Stimulated activated CD4-positive, alpha-beta T cell treated with anti-CD3 and anti-CD28 coated beads, Interleukin-1b, Interleukin-23, amount 100 ng/mL, for 4 hours (primary cell): ENCODE data around the gene NRARP.

Source experiments
- DNase-seq, 2 donors: peaks; one replicate each; pipeline ENCODE4 v3.0.0-alpha.2; 2020; ENCODE audit warnings: low read depth in 2 of 2

NRARP gene

GRCh38 chr9:137311171-137311985 is 9.3 kb upstream of the NRARP start:
- DNase-seq, result no peak

GRCh38 chr9:137310189-137311052 is 8.3 kb upstream of the NRARP start:
- DNase-seq, result no peak

- DNase-seq, result no peak
These were observed 7.5 kb upstream of the NRARP start for GRCh38 chr9:137309368-137310188.

- no peak for DNase-seq
These were observed 6.1 kb upstream of the NRARP start for GRCh38 chr9:137308057-137308619.

GRCh38 chr9:137307255-137308056 is 5.4 kb upstream of the NRARP start:
- no peak for DNase-seq

GRCh38 chr9:137306850-137307254 is 4.8 kb upstream of the NRARP start:
- DNase-seq, result no peak

GRCh38 chr9:137306066-137306849 is 4.2 kb upstream of the NRARP start:
- DNase-seq, result no peak

GRCh38 chr9:137305798-137306065 is 3.7 kb upstream of the NRARP start:
- no peak for DNase-seq

GRCh38 chr9:137305060-137305797 is 3.2 kb upstream of the NRARP start:
- DNase-seq, result peak; percentile 41 to 47

GRCh38 chr9:137304383-137305059 is 2.5 kb upstream of the NRARP start:
- no peak for DNase-seq

- no peak for DNase-seq
These were observed 1.9 kb upstream of the NRARP start for GRCh38 chr9:137303893-137304382.

- no peak for DNase-seq
These were observed 1.3 kb upstream of the NRARP start for GRCh38 chr9:137303151-137303892.

- DNase-seq, result no peak
These were observed 529 bp upstream of the NRARP start for GRCh38 chr9:137302449-137303150.

GRCh38 chr9:137301081-137301947 is 757 bp downstream of the NRARP start:
- DNase-seq, result peak in 1 of 2 donors; percentile 33

GRCh38 chr9:137300567-137301080 is 1.4 kb downstream of the NRARP start:
- DNase-seq, result no peak

GRCh38 chr9:137299938-137300337 is 2.1 kb downstream of the NRARP start:
- DNase-seq, result no peak
